Activated CD8-positive, alpha-beta memory T cell treated with anti-CD3 and anti-CD28 coated beads, Interleukin-2, amount 10 ng/mL, durations not matched to agents 7 days and 5 days (primary cell): ENCODE results near the gene CDK14. TPM values are rescaled to one million over a fixed set of nuclear protein-coding genes. Genes with fewer than 3 reads are reported as not detected.
"Not testable (repeated sequence)": the region's sequence is repeated elsewhere in the genome, so short reads cannot be mapped to it uniquely, and the experiment has no call there.

Experiments
- ATAC-seq: fragments of 150-1000 bp; cut with Tn5 transposase; one replicate; pipeline ENCODE4 v1.10.0; 2021; ENCODE audit warnings: moderate library complexity
- CTCF ChIA-PET: fragments of 350-600 bp; sonication (Branson Sonifier 250); formaldehyde crosslinking; loops from one replicate; lab custom pipeline; 2021; ENCODE audit warnings: antibody characterized with exemption; lab: Charles Lee
- DNase-seq: peaks from one replicate; pipeline ENCODE4 v3.0.0-alpha.2; 2020
- H3K27ac Mint-ChIP-seq: one replicate; pipeline ENCODE4 v1.8.0; 2021; ENCODE audit warnings: mild to moderate bottlenecking, mixed read lengths
- H3K27me3 Mint-ChIP-seq: one replicate; pipeline ENCODE4 v1.8.0; 2021; ENCODE audit warnings: mixed read lengths
- H3K36me3 Mint-ChIP-seq: one replicate; pipeline ENCODE4 v1.8.0; 2021; ENCODE audit warnings: mild to moderate bottlenecking, mixed read lengths
- H3K4me1 Mint-ChIP-seq: one replicate; pipeline ENCODE4 v1.8.0; 2021; ENCODE audit warnings: mixed read lengths
- H3K4me3 Mint-ChIP-seq: one replicate; pipeline ENCODE4 v1.8.0; 2021; ENCODE audit warnings: mild to moderate bottlenecking, moderate library complexity, mixed read lengths
- H3K9me3 Mint-ChIP-seq: one replicate; pipeline ENCODE4 v1.8.0; 2022; ENCODE audit warnings: low read depth, mixed read lengths
- total RNA-seq, 2 experiments: library from RNA; stranded (reverse); gene quantifications; one replicate each; pipeline ENCODE4 v1.2.3, GENCODE V29; 2021

CDK14 gene
- total RNA-seq, 2 experiments from 2014 or later, result 0.20 to 0.23 TPM

- CTCF ChIA-PET, result no interaction called here
- Mint-ChIP-seq H3K4me3 (no peak overlapping the region), H3K27me3 (no peaks in the 10 kb centered on the region), H3K4me1 (no peaks in the 10 kb centered on the region), H3K27ac (no peak overlapping the region), H3K36me3 (no peaks in the 10 kb centered on the region), H3K9me3 (peaks cover 2% of the 10 kb centered on the region)
- ATAC-seq (no peak), DNase-seq (no peak)
Observed at GRCh38 chr7:90728568-90728967, 132.4 kb downstream of the CDK14 start.

GRCh38 chr7:90735611-90736280 is 139.6 kb downstream of the CDK14 start:
- DNase-seq, H3K4me1 Mint-ChIP-seq, H3K9me3 Mint-ChIP-seq, H3K27ac Mint-ChIP-seq, H3K27me3 Mint-ChIP-seq, CTCF ChIA-PET, H3K36me3 Mint-ChIP-seq, ATAC-seq, H3K4me3 Mint-ChIP-seq: not testable (repeated sequence)

DNA sequence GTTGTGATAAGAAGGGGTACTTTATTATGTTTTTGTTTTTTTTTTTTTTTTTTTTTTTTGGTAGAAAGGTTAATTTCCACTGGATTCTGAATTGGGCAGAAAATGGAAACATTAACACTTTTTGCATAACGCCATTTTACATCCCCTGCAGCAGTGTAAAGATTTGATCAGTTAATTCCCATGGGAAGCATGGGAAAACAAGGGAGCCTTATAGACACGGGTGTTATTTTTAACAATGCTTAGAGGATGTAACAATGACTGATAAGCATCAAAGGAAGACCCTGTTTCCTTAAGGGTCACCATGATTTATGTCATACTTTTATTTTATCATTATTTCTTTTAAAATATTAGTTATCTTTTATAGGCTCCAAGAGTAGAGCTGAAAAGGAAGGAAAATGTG is 140.2 kb downstream of the CDK14 start:
- no peak for ATAC-seq
- Mint-ChIP-seq H3K9me3 (peaks cover 8% of the 10 kb centered on the region), H3K36me3 (no peaks in the 10 kb centered on the region), H3K4me1 (no peaks in the 10 kb centered on the region), H3K4me3 (no peak overlapping the region), H3K27me3 (no peaks in the 10 kb centered on the region), H3K27ac (no peak overlapping the region)
- CTCF ChIA-PET, result no interaction called here
- DNase-seq, result no peak

DNA sequence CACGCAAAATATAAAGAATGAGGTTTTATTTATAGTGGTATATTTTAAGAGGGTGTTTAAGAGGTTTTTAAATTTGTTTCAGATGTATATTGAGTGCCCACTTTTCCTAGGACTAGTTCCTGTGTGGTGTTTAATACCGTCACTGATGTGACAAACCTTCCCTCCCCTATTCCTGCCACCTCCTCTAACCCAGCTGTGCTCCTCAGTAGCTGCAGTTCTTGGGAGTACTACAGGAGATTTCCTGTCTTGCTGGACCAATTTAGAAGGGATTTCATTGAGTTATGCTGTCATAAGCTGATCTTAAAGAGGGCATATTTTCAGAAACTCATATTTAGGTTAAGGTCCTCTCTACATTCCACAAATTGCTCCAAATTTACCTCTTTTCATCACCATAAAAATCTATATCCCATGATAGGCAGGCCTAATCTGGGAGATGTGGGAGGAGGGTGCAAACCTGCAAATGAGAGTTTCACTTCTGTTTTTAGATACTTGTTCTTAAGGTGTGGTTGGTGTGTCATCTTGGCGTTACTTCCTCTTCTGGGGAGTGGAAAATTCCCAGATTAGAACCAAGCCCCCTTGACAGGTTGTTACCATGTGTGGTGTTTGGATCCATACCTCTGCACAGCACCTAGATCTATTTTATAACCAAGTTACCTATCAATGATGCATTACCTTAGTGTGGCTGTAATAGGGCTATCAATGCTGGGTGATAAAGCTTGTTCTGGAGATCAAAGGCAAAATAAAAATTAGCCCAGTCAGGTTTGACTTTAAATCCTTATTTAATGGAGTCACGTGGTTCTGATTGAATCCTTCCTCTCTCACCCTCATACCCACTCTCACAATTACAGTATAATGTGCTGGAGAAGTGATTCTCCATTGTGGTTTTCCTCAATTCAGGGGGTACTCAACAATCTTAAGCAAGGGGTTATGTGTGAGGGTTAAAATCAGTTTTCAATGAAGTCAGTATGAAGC is 141.1 kb downstream of the CDK14 start:
- Mint-ChIP-seq H3K36me3 (no peaks in the 10 kb centered on the region), H3K4me3 (no peak overlapping the region), H3K4me1 (no peaks in the 10 kb centered on the region), H3K9me3 (peaks cover 8% of the 10 kb centered on the region), H3K27me3 (no peaks in the 10 kb centered on the region), H3K27ac (no peak overlapping the region)
- ATAC-seq (no peak), DNase-seq (no peak)
- CTCF ChIA-PET, result no interaction called here

- CTCF ChIA-PET, result no interaction called here
Observed at GRCh38 chr7:90738249-90738648, 142.1 kb downstream of the CDK14 start.

DNA sequence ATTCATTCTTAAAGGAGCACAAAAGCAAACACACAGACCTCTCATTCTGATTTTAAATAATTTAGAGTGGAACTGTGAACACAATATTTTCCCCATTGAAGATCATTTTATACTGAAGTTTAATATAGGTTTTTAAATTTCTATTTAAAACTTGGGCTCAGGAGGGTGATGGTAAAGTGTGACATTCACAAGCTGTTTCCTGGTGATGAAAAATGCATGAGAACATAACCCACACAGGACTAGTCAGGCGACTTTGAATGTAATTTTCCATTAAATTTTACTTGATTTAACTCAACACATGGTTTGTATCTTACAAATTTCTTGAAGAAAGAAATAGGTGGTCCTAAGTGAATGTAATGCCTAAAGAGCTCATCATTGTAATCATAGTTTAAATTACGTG is 143.6 kb downstream of the CDK14 start:
- Mint-ChIP-seq H3K4me3 (no peak overlapping the region), H3K9me3 (peaks cover 4% of the 10 kb centered on the region), H3K4me1 (no peaks in the 10 kb centered on the region), H3K36me3 (no peaks in the 10 kb centered on the region), H3K27me3 (no peaks in the 10 kb centered on the region), H3K27ac (no peak overlapping the region)
- ATAC-seq (no peak), DNase-seq (no peak)
- CTCF ChIA-PET, result no interaction called here

More at GRCh38 chr7:90738249-90738648, 142.1 kb downstream of the CDK14 start:
- DNase-seq (no peak), ATAC-seq (no peak)
- no peaks in the 10 kb centered on the region for H3K4me1 Mint-ChIP-seq
- H3K9me3 Mint-ChIP-seq, result peaks cover 8% of the 10 kb centered on the region
- no peak overlapping the region for H3K27ac Mint-ChIP-seq
- no peaks in the 10 kb centered on the region for H3K27me3 Mint-ChIP-seq
- no peak overlapping the region for H3K4me3 Mint-ChIP-seq
- H3K36me3 Mint-ChIP-seq, result no peaks in the 10 kb centered on the region

- CTCF ChIA-PET, result no interaction called here
- no peak for ATAC-seq
- no peak overlapping the region for H3K4me3 Mint-ChIP-seq
Observed at GRCh38 chr7:90740386-90740785, 144.3 kb downstream of the CDK14 start.

GRCh38 chr7:90743626-90744025 is 147.5 kb downstream of the CDK14 start:
- Mint-ChIP-seq H3K9me3 (no peaks in the 10 kb centered on the region), H3K27ac (no peak overlapping the region), H3K36me3 (no peaks in the 10 kb centered on the region), H3K4me1 (no peaks in the 10 kb centered on the region), H3K27me3 (no peaks in the 10 kb centered on the region), H3K4me3 (no peak overlapping the region)
- CTCF ChIA-PET, result no interaction called here
- DNase-seq, result no peak
- ATAC-seq, result no peak

More at GRCh38 chr7:90740386-90740785, 144.3 kb downstream of the CDK14 start:
- Mint-ChIP-seq H3K9me3 (no peaks in the 10 kb centered on the region), H3K36me3 (no peaks in the 10 kb centered on the region), H3K4me1 (no peaks in the 10 kb centered on the region), H3K27ac (no peak overlapping the region), H3K27me3 (no peaks in the 10 kb centered on the region)
- no peak for DNase-seq

- Mint-ChIP-seq H3K36me3 (no peaks in the 10 kb centered on the region), H3K27ac (no peak overlapping the region), H3K9me3 (no peaks in the 10 kb centered on the region), H3K27me3 (no peaks in the 10 kb centered on the region), H3K4me1 (no peaks in the 10 kb centered on the region), H3K4me3 (no peak overlapping the region)
- CTCF ChIA-PET, result no interaction called here
- DNase-seq (no peak), ATAC-seq (no peak)
Observed at GRCh38 chr7:90747516-90747915, 151.4 kb downstream of the CDK14 start.

DNA sequence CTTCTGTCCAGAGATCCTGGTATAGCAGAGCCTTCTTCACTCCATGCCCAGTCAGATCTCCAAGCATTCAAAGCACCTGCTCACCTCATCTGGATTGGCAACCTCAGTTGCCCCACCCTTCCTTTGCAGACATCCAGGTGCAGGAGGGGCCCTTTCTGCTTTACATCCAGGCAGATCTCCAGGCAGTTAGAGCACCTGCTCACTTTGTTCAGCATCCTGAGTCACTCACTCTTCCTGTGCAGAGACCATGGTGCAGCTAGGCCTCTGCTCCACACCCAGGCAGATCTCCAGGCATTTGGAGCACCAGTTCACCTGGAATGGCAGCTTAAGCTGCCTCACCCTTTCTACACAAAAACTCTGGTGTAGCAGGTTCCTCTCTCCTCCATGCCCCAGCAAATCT is 153.1 kb downstream of the CDK14 start:
- ATAC-seq, result no peak
- Mint-ChIP-seq H3K9me3 (no peaks in the 10 kb centered on the region), H3K27ac (no peak overlapping the region), H3K36me3 (no peaks in the 10 kb centered on the region), H3K4me1 (no peaks in the 10 kb centered on the region), H3K27me3 (no peaks in the 10 kb centered on the region), H3K4me3 (no peak overlapping the region)
- DNase-seq, result no peak
- CTCF ChIA-PET, result no interaction called here

DNA sequence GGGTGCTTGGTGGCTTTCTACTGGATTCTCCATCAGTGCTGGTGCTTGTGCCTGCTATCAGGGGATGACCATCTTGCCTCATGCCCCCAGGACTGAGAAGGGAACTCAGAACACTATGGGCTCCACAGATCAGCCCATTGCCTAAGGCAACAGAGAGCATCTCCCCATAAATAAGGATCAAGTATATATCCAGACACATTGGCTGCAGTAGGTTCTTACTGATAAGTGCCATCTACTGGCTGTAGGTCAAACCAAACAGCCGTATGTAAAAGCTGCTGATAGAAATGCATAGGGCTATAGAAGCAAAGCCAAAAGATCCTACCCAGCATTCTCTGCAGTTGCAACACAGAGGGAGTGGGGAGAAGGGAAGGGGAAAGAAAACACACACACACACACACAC is 153.7 kb downstream of the CDK14 start:
- no peaks in the 10 kb centered on the region for H3K4me1 Mint-ChIP-seq
- H3K27me3 Mint-ChIP-seq, result no peaks in the 10 kb centered on the region
- H3K4me3 Mint-ChIP-seq, result no peak overlapping the region
- H3K9me3 Mint-ChIP-seq, result no peaks in the 10 kb centered on the region
- ATAC-seq, result no peak
- CTCF ChIA-PET, result no interaction called here
- DNase-seq, result no peak
- H3K27ac Mint-ChIP-seq, result no peak overlapping the region
- no peaks in the 10 kb centered on the region for H3K36me3 Mint-ChIP-seq

- Mint-ChIP-seq H3K27me3 (no peaks in the 10 kb centered on the region), H3K4me3 (no peak overlapping the region), H3K36me3 (no peaks in the 10 kb centered on the region), H3K27ac (no peak overlapping the region), H3K9me3 (no peaks in the 10 kb centered on the region), H3K4me1 (no peaks in the 10 kb centered on the region)
- ATAC-seq (no peak), DNase-seq (no peak)
- CTCF ChIA-PET, result no interaction called here
Observed at GRCh38 chr7:90751595-90751994, 155.5 kb downstream of the CDK14 start.

- H3K27me3 Mint-ChIP-seq, result no peaks in the 10 kb centered on the region
- no peak overlapping the region for H3K27ac Mint-ChIP-seq
- CTCF ChIA-PET, result no interaction called here
- no peak for ATAC-seq
- DNase-seq, result no peak
- no peaks in the 10 kb centered on the region for H3K9me3 Mint-ChIP-seq
- H3K4me3 Mint-ChIP-seq, result no peak overlapping the region
- no peaks in the 10 kb centered on the region for H3K4me1 Mint-ChIP-seq
- H3K36me3 Mint-ChIP-seq, result no peaks in the 10 kb centered on the region
Observed at GRCh38 chr7:90752051-90752450, 155.9 kb downstream of the CDK14 start.

DNA sequence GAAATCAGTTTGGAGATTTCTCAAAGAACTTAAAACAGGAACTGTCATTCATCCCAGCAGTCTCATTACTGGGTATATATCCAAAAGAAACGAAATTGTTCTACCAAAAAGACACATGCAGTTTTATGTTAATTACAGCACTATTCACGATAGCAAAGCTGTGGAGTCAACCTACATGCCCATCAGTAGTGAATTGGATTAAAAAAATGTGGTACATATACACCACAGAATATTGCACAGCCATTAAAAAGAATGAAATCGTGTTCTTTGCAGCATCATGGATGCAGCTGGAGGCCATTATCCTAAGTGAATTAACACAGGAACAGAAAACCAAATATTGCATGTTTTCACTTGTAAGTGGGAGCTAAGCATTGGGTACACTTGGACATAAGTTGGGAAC is 158.9 kb downstream of the CDK14 start:
- no peaks in the 10 kb centered on the region for H3K9me3 Mint-ChIP-seq
- no peaks in the 10 kb centered on the region for H3K4me1 Mint-ChIP-seq
- CTCF ChIA-PET, result no interaction called here
- H3K36me3 Mint-ChIP-seq, result no peaks in the 10 kb centered on the region
- no peaks in the 10 kb centered on the region for H3K27me3 Mint-ChIP-seq
- no peak overlapping the region for H3K27ac Mint-ChIP-seq
- DNase-seq (no peak), ATAC-seq (no peak)
- no peak overlapping the region for H3K4me3 Mint-ChIP-seq
